HFF-Myc (cell line): ENCODE results near the gene TBX6.

Experiments
- DNase-seq: peaks from one replicate; pipeline ENCODE4 v3.0.0-alpha.2; 2011; ENCODE audit warnings: low read depth; ENCODE audit errors: extremely low read depth
- H3K4me3 ChIP-seq: replicated peaks from 2 replicates; pipeline ENCODE4 v1.5.1; 2011; ENCODE audit warnings: low read depth, mild to moderate bottlenecking, control low read depth, low read length
- CTCF ChIP-seq: IDR thresholded peaks from 2 replicates; pipeline ENCODE4 v1.5.1; 2012; ENCODE audit warnings: mild to moderate bottlenecking, low read depth, low read length, control low read depth; ENCODE audit errors: missing control alignments

Gene TBX6

GRCh38 chr16:30091474-30092372, at the start of gene TBX6:
TSS of gene TBX6 (minus strand) at chr16:30091924. CDS start at chr16:30091193, 731 bp downstream.
- H3K4me3 ChIP-seq, result peak within 1 kb of the TSS; percentile 42
- peak; percentile 50 for DNase-seq
- peak; percentile 74 for TF ChIP-seq CTCF

DNA sequence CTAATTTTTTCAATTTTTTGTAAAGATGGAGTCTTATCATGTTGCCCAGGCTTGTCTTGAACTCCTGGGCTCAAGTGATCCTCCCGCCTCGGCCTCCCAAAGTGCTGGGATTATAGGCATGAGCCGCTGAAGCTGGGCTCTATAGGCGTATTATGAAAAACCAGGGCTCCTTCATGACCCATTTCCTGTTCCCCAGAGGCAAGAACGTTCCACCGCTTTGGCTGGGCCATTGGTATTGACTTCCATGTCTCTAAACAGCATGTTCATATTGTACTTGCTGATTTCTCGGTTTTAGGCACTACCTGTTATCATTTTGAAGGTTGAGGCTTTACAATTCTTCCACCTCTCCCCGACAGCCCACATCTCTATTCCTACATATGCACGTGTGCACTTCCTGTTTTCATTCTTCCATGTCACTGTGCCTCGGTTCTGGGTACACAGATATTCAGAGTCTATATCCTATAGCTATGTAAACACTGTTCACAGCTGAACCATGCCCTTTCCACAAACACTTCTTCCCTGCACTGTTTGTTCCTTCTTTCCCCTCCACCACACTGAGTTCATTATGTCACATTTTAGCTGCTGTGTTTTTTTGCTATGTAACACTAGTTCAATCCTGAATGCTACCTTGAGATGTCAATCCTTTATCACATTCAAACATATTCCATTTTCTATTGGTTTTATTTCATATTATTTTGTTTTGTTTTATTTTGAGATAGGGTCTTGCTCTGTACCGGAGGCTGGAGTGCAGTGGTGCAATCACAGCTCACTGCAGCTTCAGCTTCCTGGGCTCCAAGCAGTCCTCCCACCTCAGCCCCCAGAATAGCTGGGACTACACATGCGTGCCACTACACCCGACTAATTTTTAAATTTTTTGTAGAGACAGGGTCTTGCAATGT, 48.1 kb upstream of the TBX6 start:
- DNase-seq, result no peak
- H3K4me3 ChIP-seq, result no peak overlapping the region

DNA sequence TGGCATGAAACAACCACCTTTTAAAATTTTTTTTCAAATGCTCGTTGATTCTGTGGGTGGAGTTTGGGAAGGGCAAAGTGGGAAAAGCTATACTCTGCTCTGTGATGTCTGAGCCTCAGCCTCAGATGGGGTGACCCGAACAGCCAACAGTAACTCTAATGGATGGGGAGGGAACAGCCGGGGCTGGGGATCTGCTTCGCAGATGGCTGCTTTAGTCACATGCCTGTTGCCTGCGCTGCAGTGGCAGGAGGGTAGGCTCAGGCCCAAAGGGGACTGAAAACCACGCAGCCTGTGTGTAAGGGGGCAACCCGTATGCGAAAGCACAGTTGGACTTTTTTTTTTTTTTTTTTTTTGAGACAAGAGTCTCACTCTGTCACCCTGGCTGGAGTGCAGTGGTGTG, 46.2 kb upstream of the TBX6 start:
- no peak for DNase-seq
- TF ChIP-seq CTCF, result no peak
- H3K4me3 ChIP-seq, result no peak overlapping the region

More for the DNA sequence above, 48.1 kb upstream of the TBX6 start:
- no peak for TF ChIP-seq CTCF

DNA sequence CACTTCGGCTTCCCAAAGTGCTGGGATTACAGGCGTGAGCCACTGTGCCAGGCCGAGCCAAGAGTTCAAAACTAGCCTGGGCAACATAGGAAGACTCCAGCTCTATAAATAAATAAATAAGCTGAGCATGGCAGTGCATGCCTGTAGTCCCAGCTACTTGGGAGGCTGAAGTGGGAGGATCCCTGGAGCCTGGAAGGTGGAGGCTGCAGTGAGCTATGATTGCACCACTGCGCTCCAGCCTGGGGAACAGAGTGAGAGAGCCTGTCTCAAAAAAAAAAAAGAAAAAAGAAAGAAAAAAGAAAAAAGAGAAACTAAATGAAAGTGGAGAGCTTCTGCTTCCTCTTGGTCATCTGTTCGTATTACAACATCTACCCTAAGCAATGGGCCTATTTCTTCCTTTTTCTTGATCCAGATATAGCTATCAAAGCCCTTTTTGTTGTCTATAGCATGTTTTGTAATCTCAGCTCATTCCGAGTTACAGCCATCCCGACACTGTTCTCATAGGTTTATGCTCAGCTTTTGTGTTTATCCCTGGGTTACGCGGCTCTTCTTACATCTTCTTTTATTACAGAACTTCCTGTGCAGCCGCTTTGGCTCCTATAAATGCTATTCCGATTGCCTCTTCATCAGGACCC, 45.4 kb upstream of the TBX6 start:
- H3K4me3 ChIP-seq, result no peak overlapping the region
- no peak for DNase-seq
- no peak for TF ChIP-seq CTCF

GRCh38 chr16:30132591-30132990, 40.9 kb upstream of the TBX6 start:
- H3K4me3 ChIP-seq, result no peak overlapping the region
- TF ChIP-seq CTCF, result no peak
- DNase-seq, result no peak

DNA sequence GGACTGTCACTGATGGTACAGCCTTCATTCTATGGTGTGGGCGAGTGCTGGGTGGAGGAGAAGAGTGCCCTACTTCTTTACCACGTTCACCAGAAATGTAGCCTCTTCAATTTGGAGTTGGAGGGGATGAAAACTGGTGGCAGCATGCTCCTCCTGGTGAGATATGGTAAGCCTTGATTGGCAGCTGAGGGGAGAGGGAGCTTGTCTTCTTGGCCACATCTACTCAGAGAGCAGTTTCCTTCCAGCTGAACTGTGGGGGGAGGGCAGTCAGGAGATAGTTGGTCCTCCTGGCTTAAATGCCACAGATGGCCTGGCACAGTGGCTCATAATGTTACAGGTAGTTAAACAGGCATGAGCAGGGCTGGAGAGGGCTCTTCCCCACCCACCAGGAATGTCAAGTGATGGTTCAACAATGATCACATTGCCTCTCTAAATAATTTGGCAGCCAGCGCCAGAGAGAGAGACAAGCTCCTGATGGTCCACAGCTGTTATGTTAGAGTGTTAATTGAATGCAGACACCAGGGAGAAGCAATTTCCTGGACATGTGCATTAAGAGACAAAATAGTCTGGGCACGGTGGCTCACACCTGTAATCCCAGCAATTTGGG, 40.2 kb upstream of the TBX6 start:
- no peak for TF ChIP-seq CTCF
- no peak overlapping the region for H3K4me3 ChIP-seq
- DNase-seq, result no peak
